GM23338 (cell line): Measurements from ENCODE around the gene SPACA4. TPM values are rescaled to one million over a fixed set of nuclear protein-coding genes. Genes with fewer than 3 reads are reported as not detected.

ENCODE experiments used
- ATAC-seq: fragments of 200-7000 bp; cut with Tn5 transposase; 3 replicates; pipeline ENCODE4 v1.9.1; 2020
- DNase-seq: peaks from one replicate; pipeline ENCODE4 v3.0.0-alpha.2; 2015; ENCODE audit warnings: low spot score
- H2AFZ ChIP-seq: fragments of 200-600 bp; sonication (generic); 2 replicates; pipeline ENCODE4 v1.8.0; 2016; ENCODE audit warnings: antibody characterized with exemption, mild to moderate bottlenecking, moderate library complexity
- H3F3A ChIP-seq: fragments of 200-600 bp; sonication (generic); replicated peaks from 2 replicates; pipeline ENCODE4 v1.8.0; 2017; ENCODE audit warnings: antibody characterized with exemption, mixed run types, low read depth
- H3K27ac ChIP-seq: fragments of 200-600 bp; sonication (generic); 2 replicates; pipeline ENCODE4 v1.6.1; 2016; ENCODE audit warnings: low read depth
- H3K27me3 ChIP-seq: fragments of 200-600 bp; sonication (generic); 2 replicates; pipeline ENCODE4 v1.8.0; 2016; ENCODE audit warnings: mild to moderate bottlenecking, mixed run types, moderate library complexity; ENCODE audit not compliant: insufficient read depth
- H3K36me3 ChIP-seq: fragments of 200-600 bp; sonication (generic); 2 replicates; pipeline ENCODE4 v1.8.0; 2016; ENCODE audit warnings: mild to moderate bottlenecking; ENCODE audit not compliant: insufficient read depth
- H3K4me1 ChIP-seq: fragments of 200-600 bp; sonication (generic); 2 replicates; pipeline ENCODE4 v1.8.0; 2016; ENCODE audit warnings: mild to moderate bottlenecking, moderate library complexity; ENCODE audit not compliant: insufficient read depth
- H3K4me2 ChIP-seq: fragments of 200-600 bp; sonication (generic); 2 replicates; pipeline ENCODE4 v1.7.1; 2017; ENCODE audit warnings: mixed run types
- H3K4me3 ChIP-seq: fragments of 200-600 bp; sonication (generic); 2 replicates; pipeline ENCODE4 v1.6.1; 2016; ENCODE audit warnings: mixed run types
- H3K79me2 ChIP-seq: fragments of 200-600 bp; sonication (generic); replicated peaks from 2 replicates; pipeline ENCODE4 v1.8.0; 2017; ENCODE audit warnings: mild to moderate bottlenecking; ENCODE audit not compliant: insufficient read depth
- H3K9me2 ChIP-seq: fragments of 200-600 bp; sonication (generic); 2 replicates; pipeline ENCODE4 v1.8.0; 2017; ENCODE audit not compliant: insufficient read depth
- H4K20me1 ChIP-seq: fragments of 200-600 bp; sonication (generic); replicated peaks from 2 replicates; pipeline ENCODE4 v1.8.0; 2017; ENCODE audit warnings: mild to moderate bottlenecking; ENCODE audit not compliant: insufficient read depth
- H3K27ac Mint-ChIP-seq: 2 replicates; pipeline ENCODE4 v1.8.0; 2020; ENCODE audit warnings: inconsistent platforms, mild to moderate bottlenecking, moderate library complexity, mixed read lengths
- H3K27me3 Mint-ChIP-seq: 3 replicates; pipeline ENCODE4 v1.8.0; 2022; ENCODE audit warnings: low read depth, mild to moderate bottlenecking, moderate library complexity, mixed read lengths, inconsistent platforms; ENCODE audit not compliant: insufficient read depth, poor library complexity
- H3K36me3 Mint-ChIP-seq: 3 replicates; pipeline ENCODE4 v1.8.0; 2021; ENCODE audit warnings: low read depth, mild to moderate bottlenecking, inconsistent platforms, moderate library complexity, mixed read lengths
- H3K4me1 Mint-ChIP-seq: 3 replicates; pipeline ENCODE4 v1.8.0; 2020; ENCODE audit warnings: mild to moderate bottlenecking, inconsistent platforms, mixed read lengths
- H3K4me3 Mint-ChIP-seq: 3 replicates; pipeline ENCODE4 v1.8.0; 2021; ENCODE audit warnings: moderate library complexity, mild to moderate bottlenecking, inconsistent platforms, mixed read lengths
- H3K9me3 Mint-ChIP-seq: 3 replicates; pipeline ENCODE4 v1.8.0; 2020; ENCODE audit warnings: moderate library complexity, mild to moderate bottlenecking, inconsistent platforms, mixed read lengths
- CREB1 ChIP-seq: fragments of 250-450 bp; sonication (Bioruptor Pico); IDR thresholded peaks from 2 replicates; pipeline ENCODE4 v1.5.0; 2020; ENCODE audit warnings: low read depth, mild to moderate bottlenecking, moderate library complexity
- CTCF ChIP-seq, 2 experiments: fragments of 200-600 bp in 1 of 2; sonication (generic) in 1 of 2; conservative IDR thresholded peaks; 2 replicates each; pipeline versions ENCODE4 v1.5.1 to v1.6.1; 2016 to 2017; ENCODE audit warnings: antibody characterized with exemption in 2 of 2, low read depth in 2 of 2, mild to moderate bottlenecking in 2 of 2, moderate library complexity in 1 of 2
- ETS1 ChIP-seq: IDR thresholded peaks from 2 replicates; pipeline ENCODE4 v1.6.1; 2016; ENCODE audit warnings: antibody characterized with exemption
- EZH2 ChIP-seq: fragments of 200-600 bp; sonication (generic); IDR thresholded peaks from one replicate; pipeline ENCODE4 v1.8.0; 2017; ENCODE audit warnings: antibody characterized with exemption, mild to moderate bottlenecking, low read depth; ENCODE audit not compliant: unreplicated experiment
- EZH2phosphoT487 ChIP-seq: fragments of 200-600 bp; sonication (generic); IDR thresholded peaks from one replicate; pipeline ENCODE4 v1.8.1; 2018; ENCODE audit warnings: antibody characterized with exemption; ENCODE audit not compliant: unreplicated experiment
- NANOG ChIP-seq: IDR thresholded peaks from 2 replicates; pipeline ENCODE4 v1.6.1; 2016; ENCODE audit warnings: antibody characterized with exemption, borderline replicate concordance
- REST ChIP-seq: IDR thresholded peaks from one replicate; pipeline ENCODE4 v1.6.1; 2018; ENCODE audit warnings: antibody characterized with exemption; ENCODE audit not compliant: unreplicated experiment
- STAT1 ChIP-seq: IDR thresholded peaks from one replicate; pipeline ENCODE4 v1.6.1; 2016; ENCODE audit warnings: antibody characterized with exemption; ENCODE audit not compliant: unreplicated experiment
- ZNF331 ChIP-seq: fragments of 250-450 bp; sonication (Bioruptor Pico); IDR thresholded peaks from 2 replicates; pipeline ENCODE4 v1.5.0; 2020; ENCODE audit warnings: low read depth, mild to moderate bottlenecking, moderate library complexity
- polyA plus RNA-seq: library from polyadenylated mRNA; unstranded; fragments of >200 nt; fragmentation: Nextera tagmentation; extraction: Ambion mirVana; gene quantifications from 2 replicates; pipeline ENCODE4 v1.2.1, GENCODE V29; 2016
- total RNA-seq: library from RNA; depleted of rRNA; stranded (reverse); fragments of >200 nt; shearing (Covaris generic); gene quantifications from 2 replicates; pipeline ENCODE4 v1.2.3, GENCODE V29; 2014

Gene SPACA4
- total and polyA plus RNA-seq, 2 experiments from 2014 or later, result not detected

- no peak for TF ChIP-seq REST
- no peak for TF ChIP-seq ETS1
- no peak for TF ChIP-seq EZH2
- TF ChIP-seq CREB1 (CRISPR knock-in tag), result no peak
- no peak for TF ChIP-seq STAT1
Observed at GRCh38 chr19:48595171-48595570, 11.4 kb upstream of the SPACA4 start (continued).

GRCh38 chr19:48595833-48596232 lies 10.7 kb upstream of the SPACA4 start:
- Mint-ChIP-seq H3K4me3 (no peak overlapping the region), H3K9me3 (no peaks in the 10 kb centered on the region), H3K27ac (no peak overlapping the region), H3K4me1 (no peaks in the 10 kb centered on the region), H3K27me3 (peaks cover 13% of the 10 kb centered on the region), H3K36me3 (no peaks in the 10 kb centered on the region; the same call in 2 of the 3 replicates)
- H3K27ac ChIP-seq, result no peak overlapping the region
- H3K79me2 ChIP-seq, result no peaks in the 10 kb centered on the region
- no peaks in the 10 kb centered on the region for H4K20me1 ChIP-seq
- H3K4me2 ChIP-seq, result no peak overlapping the region
- H3F3A ChIP-seq, result no peaks in the 10 kb centered on the region
- DNase-seq, result no peak
- ATAC-seq, result no peak
- no peaks in the 10 kb centered on the region for H3K9me2 ChIP-seq
- H3K4me3 ChIP-seq, result no peak overlapping the region
- no peak overlapping the region for H2AFZ ChIP-seq
- no peaks in the 10 kb centered on the region for H3K36me3 ChIP-seq
- H3K4me1 ChIP-seq, result no peaks in the 10 kb centered on the region
- TF ChIP-seq ZNF331 (CRISPR knock-in tag), result no peak
- H3K27me3 ChIP-seq, result no peaks in the 10 kb centered on the region

GRCh38 chr19:48596237-48596636 lies 10.3 kb upstream of the SPACA4 start:
- Mint-ChIP-seq H3K36me3 (no peaks in the 10 kb centered on the region; the same call in 2 of the 3 replicates), H3K27me3 (peaks cover 9% of the 10 kb centered on the region), H3K9me3 (no peaks in the 10 kb centered on the region), H3K4me3 (no peak overlapping the region), H3K4me1 (no peaks in the 10 kb centered on the region), H3K27ac (no peak overlapping the region)
- no peaks in the 10 kb centered on the region for H3K36me3 ChIP-seq
- no peaks in the 10 kb centered on the region for H4K20me1 ChIP-seq
- no peak overlapping the region for H3K27ac ChIP-seq
- H3K4me3 ChIP-seq, result no peak overlapping the region
- no peak for ATAC-seq
- H3K27me3 ChIP-seq, result no peaks in the 10 kb centered on the region
- H3K4me1 ChIP-seq, result no peaks in the 10 kb centered on the region
- H3K9me2 ChIP-seq, result no peaks in the 10 kb centered on the region
- no peaks in the 10 kb centered on the region for H3K79me2 ChIP-seq
- DNase-seq, result no peak
- H2AFZ ChIP-seq, result no peak overlapping the region
- H3K4me2 ChIP-seq, result no peak overlapping the region
- no peaks in the 10 kb centered on the region for H3F3A ChIP-seq
- no peak for TF ChIP-seq NANOG
- TF ChIP-seq CREB1 (CRISPR knock-in tag), result no peak
- TF ChIP-seq CTCF (conservative IDR thresholded peaks at IDR 0.05; ENCODE audit: low read depth in 2 of 2), result no peak
- TF ChIP-seq EZH2phosphoT487, result no peak
